CD4-positive, alpha-beta T cell (primary cell): ENCODE results near the gene APOA5. TPM values are rescaled to one million over a fixed set of nuclear protein-coding genes. Genes with fewer than 3 reads are reported as not detected.
"Not testable (repeated sequence)": the region's sequence is repeated elsewhere in the genome, so short reads cannot be mapped to it uniquely, and the experiment has no call there.

Experiments used
- ATAC-seq: fragments of 200-7000 bp; cut with Tn5 transposase; one replicate; pipeline ENCODE4 v1.10.0; 2022; ENCODE audit warnings: mild to moderate bottlenecking; ENCODE audit not compliant: poor library complexity
- CTCF ChIA-PET: fragments of 350-600 bp; sonication (Branson Sonifier 250); formaldehyde crosslinking; loops from one replicate; lab custom pipeline; 2021; ENCODE audit warnings: antibody characterized with exemption, inconsistent platforms; lab: Charles Lee
- POLR2A ChIA-PET: fragments of 350-600 bp; sonication (Branson Sonifier 250); formaldehyde crosslinking; loops from one replicate; lab custom pipeline; 2021; ENCODE audit warnings: antibody characterized with exemption, inconsistent platforms; lab: Charles Lee
- DNase-seq, 14 experiments: peaks; one replicate each; pipeline ENCODE4 v3.0.0-alpha.2; 2013 to 2020; ENCODE audit warnings: mixed read lengths in 2 of 14
- H3K27ac ChIP-seq, 2 donors: one replicate each; pipeline versions ENCODE4 v1.5.1 to v1.7.0; 2013; ENCODE audit warnings: low read length in 2 of 2, low read depth in 1 of 2, mild to moderate bottlenecking in 1 of 2
- H3K27me3 ChIP-seq, 2 experiments: 1 replicate in 1 of 2; 2 replicates in 1 of 2; pipeline versions ENCODE4 v1.6.1 to v1.7.0; 2013; ENCODE audit warnings: low read length in 2 of 2, control low read depth in 1 of 2, mild to moderate bottlenecking in 1 of 2, moderate library complexity in 1 of 2; ENCODE audit not compliant: insufficient read depth in 2 of 2, control insufficient read depth in 1 of 2
- H3K36me3 ChIP-seq: one replicate; pipeline ENCODE4 v1.6.1; 2013; ENCODE audit warnings: low read length, control low read depth; ENCODE audit not compliant: insufficient read depth
- H3K4me1 ChIP-seq: one replicate; pipeline ENCODE4 v1.6.1; 2013; ENCODE audit warnings: low read length, control low read depth; ENCODE audit not compliant: insufficient read depth
- H3K4me3 ChIP-seq: one replicate; pipeline ENCODE4 v1.5.1; 2013; ENCODE audit warnings: mild to moderate bottlenecking, low read length, moderate library complexity
- H3K9me3 ChIP-seq, 2 experiments: 1 replicate in 1 of 2; 2 replicates in 1 of 2; pipeline versions ENCODE4 v1.6.1 to v1.7.0; 2013; ENCODE audit warnings: low read length in 2 of 2, mild to moderate bottlenecking in 2 of 2, control low read depth in 1 of 2, moderate library complexity in 1 of 2; ENCODE audit not compliant: control insufficient read depth in 1 of 2, insufficient read depth in 1 of 2
- H3K27ac Mint-ChIP-seq: one replicate; pipeline ENCODE4 v1.8.0; 2020; ENCODE audit warnings: mixed read lengths
- H3K27me3 Mint-ChIP-seq: one replicate; pipeline ENCODE4 v1.8.0; 2021; ENCODE audit warnings: mixed read lengths
- H3K36me3 Mint-ChIP-seq: one replicate; pipeline ENCODE4 v1.8.0; 2021; ENCODE audit warnings: low read depth, mixed read lengths
- H3K4me1 Mint-ChIP-seq: one replicate; pipeline ENCODE4 v1.8.0; 2021; ENCODE audit warnings: low read depth, mixed read lengths
- H3K4me3 Mint-ChIP-seq: one replicate; pipeline ENCODE4 v1.8.0; 2020; ENCODE audit warnings: mild to moderate bottlenecking, mixed read lengths
- H3K9me3 Mint-ChIP-seq: one replicate; pipeline ENCODE4 v1.8.0; 2020; ENCODE audit warnings: mixed read lengths
- CTCF ChIP-seq: fragments of 200-600 bp; IDR thresholded peaks from one replicate; pipeline ENCODE4 v1.8.0; 2022; ENCODE audit warnings: antibody characterized with exemption, mild to moderate bottlenecking
- intact Hi-C, 2 experiments: fragments of 100-400 bp; cut with DNase I in 1 of 2; cut with micrococcal nuclease in 1 of 2; formaldehyde crosslinking; loops; one replicate each; pipeline versions ENCODE4 v1.15.1 to v1.9.0; 2023 to 2025; cut with DNase I, micrococcal nuclease
- total RNA-seq, 174 experiments: library from RNA in 2 of 174; stranded (reverse) in 2 of 174; gene quantifications; one replicate each; pipeline ENCODE4 v1.2.3 and lab custom pipeline; 2021 to 2026

APOA5 gene
- total RNA-seq, 2 experiments from 2014 or later = not detected

DNA sequence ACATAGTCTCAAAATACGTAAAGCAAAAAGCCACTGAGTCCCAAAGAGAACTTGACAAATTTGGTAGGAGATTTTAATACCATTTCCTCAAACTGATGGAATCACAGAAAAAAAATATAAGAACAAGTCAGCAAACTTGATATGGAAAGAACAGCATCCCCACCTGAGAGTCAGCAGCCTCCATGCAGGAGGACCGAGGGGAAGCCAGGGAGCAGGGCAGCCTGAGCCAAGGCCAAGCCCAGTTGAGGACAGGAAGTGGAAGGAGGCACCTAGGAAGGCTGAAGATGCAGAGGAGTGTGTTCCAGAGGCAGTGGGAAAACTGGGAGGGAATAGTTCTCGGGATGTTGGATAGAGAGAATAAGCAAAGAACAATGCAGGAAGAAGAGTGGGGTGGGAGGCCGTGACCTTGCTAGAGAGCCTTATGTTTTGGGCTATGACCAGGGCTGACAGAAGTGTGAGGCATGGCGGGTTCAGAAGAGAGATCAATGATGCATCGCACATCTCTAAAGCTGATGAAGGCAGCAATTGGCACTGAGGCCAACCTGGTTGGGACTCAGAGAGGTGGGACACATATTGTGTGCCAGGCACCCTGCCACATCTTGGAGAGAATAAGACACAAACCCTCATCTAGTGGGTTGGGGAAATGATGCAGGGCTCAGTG, 16.1 kb upstream of the APOA5 start:
- H3K27ac Mint-ChIP-seq = no peak overlapping the region
- POLR2A ChIA-PET = no interaction called here

DNA sequence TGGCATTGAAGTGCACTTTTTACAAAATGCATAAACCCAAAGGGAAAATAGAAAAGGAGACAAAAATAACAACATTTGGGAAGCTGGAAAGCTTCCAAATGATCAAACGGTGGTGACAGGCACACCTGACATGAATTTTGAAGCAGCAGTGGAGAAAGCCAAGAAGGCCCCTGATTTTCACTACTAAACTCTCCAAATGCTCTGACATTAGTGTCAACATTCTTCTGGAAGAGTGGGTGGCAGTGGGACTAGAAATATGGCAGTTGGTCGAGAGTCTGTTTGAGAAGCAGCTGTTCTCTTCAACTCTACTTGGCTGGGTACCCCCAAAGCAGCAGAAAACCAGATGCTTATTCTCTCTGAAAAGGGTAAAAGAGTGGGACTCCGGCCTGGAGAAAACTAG, 12.3 kb upstream of the APOA5 start:
- ATAC-seq (no peak), DNase-seq (no peak)
- ChIA-PET POLR2A (no interaction called here), CTCF (no interaction called here)
- no peak overlapping the region for H3K27ac Mint-ChIP-seq
- H3K27me3 Mint-ChIP-seq = peaks cover 18% of the 10 kb centered on the region
- TF ChIP-seq CTCF = no peak
- no peaks in the 10 kb centered on the region for H3K4me1 ChIP-seq
- no peaks in the 10 kb centered on the region for H3K9me3 ChIP-seq
- intact Hi-C loops = no loop called here
- no peaks in the 10 kb centered on the region for H3K36me3 Mint-ChIP-seq
- no peak overlapping the region for H3K4me3 ChIP-seq
- H3K9me3 Mint-ChIP-seq = no peaks in the 10 kb centered on the region
- H3K4me1 Mint-ChIP-seq = no peaks in the 10 kb centered on the region
- peaks cover 0 to 2% of the 10 kb centered on the region in 2 experiments for H3K27me3 ChIP-seq
- no peaks in the 10 kb centered on the region for H3K36me3 ChIP-seq
- H3K27ac ChIP-seq = no peak overlapping the region
- H3K4me3 Mint-ChIP-seq = no peak overlapping the region

More for the DNA sequence above, 16.1 kb upstream of the APOA5 start:
- Histone ChIP-seq H3K27ac (no peak overlapping the region), H3K4me1 (no peaks in the 10 kb centered on the region), H3K27me3 (no peaks in the 10 kb centered on the region), H3K9me3 (no peaks in the 10 kb centered on the region), H3K36me3 (no peaks in the 10 kb centered on the region), H3K4me3 (no peak overlapping the region)
- ATAC-seq (no peak), DNase-seq (no peak)
- TF ChIP-seq CTCF = no peak
- H3K4me3 Mint-ChIP-seq = no peak overlapping the region
- no peaks in the 10 kb centered on the region for H3K9me3 Mint-ChIP-seq
- H3K4me1 Mint-ChIP-seq = no peaks in the 10 kb centered on the region
- no peaks in the 10 kb centered on the region for H3K36me3 Mint-ChIP-seq
- intact Hi-C loops = no loop called here
- peaks cover 8% of the 10 kb centered on the region for H3K27me3 Mint-ChIP-seq
- CTCF ChIA-PET = no interaction called here

DNA sequence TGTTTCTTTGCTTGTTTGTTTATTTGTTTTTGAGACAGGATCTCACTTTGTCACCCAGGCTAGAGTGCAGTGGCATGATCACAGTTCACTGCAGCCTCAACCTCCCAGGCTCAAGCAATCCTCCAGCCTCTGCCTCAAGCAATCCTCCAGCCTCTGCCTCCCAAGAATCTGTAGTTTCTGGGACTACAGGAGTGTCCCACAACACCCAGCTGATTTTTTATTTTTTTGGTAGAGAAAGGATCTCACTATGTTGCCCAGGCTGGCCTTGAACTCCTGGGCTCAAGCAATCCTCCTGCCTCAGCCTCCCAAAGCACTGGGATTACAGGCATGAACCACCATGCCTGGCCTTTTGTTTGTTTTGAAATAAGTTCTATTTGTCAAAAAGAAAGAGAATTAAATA, 10.0 kb upstream of the APOA5 start:
- DNase-seq, H3K4me3 Mint-ChIP-seq, H3K36me3 ChIP-seq, H3K4me1 Mint-ChIP-seq, intact Hi-C loops, POLR2A ChIA-PET, H3K27ac Mint-ChIP-seq, H3K4me1 ChIP-seq, H3K9me3 ChIP-seq, H3K27ac ChIP-seq, CTCF ChIA-PET, H3K4me3 ChIP-seq, ATAC-seq, H3K27me3 ChIP-seq, H3K36me3 Mint-ChIP-seq, H3K9me3 Mint-ChIP-seq: not testable (repeated sequence)
- peaks cover 17% of the 10 kb centered on the region for H3K27me3 Mint-ChIP-seq

GRCh38 chr11:116800610-116801009, 8.9 kb upstream of the APOA5 start:
- Histone ChIP-seq H3K4me1 (no peaks in the 10 kb centered on the region), H3K4me3 (no peak overlapping the region), H3K27me3 (peaks cover 0 to 2% of the 10 kb centered on the region in 2 experiments), H3K9me3 (no peaks in the 10 kb centered on the region), H3K27ac (no peak overlapping the region), H3K36me3 (no peaks in the 10 kb centered on the region)
- no peak for ATAC-seq
- Mint-ChIP-seq H3K4me3 (no peak overlapping the region), H3K4me1 (no peaks in the 10 kb centered on the region), H3K9me3 (no peaks in the 10 kb centered on the region), H3K36me3 (no peaks in the 10 kb centered on the region), H3K27ac (no peak overlapping the region), H3K27me3 (peaks cover 20% of the 10 kb centered on the region)
- TF ChIP-seq CTCF = no peak
- ChIA-PET POLR2A (no interaction called here), CTCF (interaction anchor here (2.1 kb wide), 1 partner anchor 9 kb away, joined by 8 read pairs; the partner anchor contains the start of gene APOA5)
- DNase-seq = no peak
- intact Hi-C loops = no loop called here
